ENCODE results near the gene STK32C.

STK32C gene

DNA sequence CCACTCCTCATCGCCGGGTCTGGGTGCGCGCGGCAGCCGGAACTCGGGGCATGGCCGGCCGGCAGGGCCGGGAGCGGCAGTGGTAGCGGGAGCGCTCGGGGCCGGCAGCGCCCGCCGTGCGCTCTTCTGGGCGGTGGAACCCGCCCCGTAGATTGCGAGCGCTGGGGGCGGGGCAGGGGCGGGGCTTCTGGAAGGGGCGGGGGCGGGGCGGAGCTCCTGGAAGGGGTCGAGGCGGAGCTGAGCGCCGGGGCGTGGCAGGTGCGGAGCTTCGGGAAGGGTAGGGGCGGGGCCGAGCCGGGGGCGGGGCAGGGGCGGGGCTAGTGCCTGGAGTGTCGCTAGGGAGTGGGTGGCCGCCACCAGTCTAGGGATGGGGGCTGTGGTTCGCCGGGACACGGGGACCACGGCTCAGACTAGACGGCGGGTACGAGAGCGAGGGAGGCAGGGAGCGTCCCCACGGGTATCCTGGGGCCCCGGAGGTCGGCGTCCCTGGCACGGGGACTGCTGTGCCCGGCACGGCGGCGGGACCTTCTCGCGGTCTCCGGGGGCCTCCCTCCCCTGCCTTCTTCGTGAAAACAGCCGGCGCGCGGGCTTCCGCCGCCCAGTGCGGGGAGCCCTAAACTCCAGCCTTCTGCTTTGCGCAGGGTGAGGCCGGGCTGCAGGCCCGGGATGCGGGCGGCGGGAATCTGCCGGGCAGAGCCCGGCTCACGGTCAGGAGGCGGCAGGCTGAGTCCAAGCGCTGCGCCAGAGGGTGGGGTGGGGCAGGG, at the start of gene STK32C:
Gene STK32C, minus strand, starts transcription at position 128 of the 764 bp plus-strand sequence. Its CDS starts 117 bp downstream, at position 11.
- DNase-seq (ENCODE audit: low read depth): peak; percentile 91

DNA sequence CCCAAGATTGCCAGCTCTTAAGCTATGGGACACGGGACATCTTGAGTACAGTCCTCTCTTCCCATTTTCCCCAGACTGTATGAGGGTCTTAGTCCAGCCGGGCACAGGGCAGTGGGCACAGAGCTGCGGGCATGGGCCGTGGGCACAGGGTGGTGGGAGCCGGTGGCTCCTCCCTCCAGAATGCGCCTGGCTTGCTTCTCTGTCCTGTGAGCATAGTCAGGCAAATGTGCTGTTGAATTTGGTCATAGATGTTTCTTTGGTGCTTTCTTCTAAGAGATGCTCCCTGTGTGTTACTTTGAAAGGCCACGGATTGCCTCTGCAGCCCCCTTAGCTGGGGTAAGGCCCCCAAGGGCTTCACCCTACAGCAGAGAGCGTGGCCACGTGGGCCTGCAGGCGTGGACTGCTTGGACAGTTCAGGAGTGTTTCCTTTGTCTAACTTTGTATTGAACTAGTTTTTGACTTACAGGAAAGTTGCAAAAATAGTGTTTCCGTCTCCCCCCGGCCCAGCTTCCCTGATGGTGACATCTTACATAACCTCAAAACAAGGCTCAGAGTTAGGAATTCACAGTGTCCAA, 49.0 kb upstream of the STK32C start:
- no peak for DNase-seq (ENCODE audit: low read depth)

DNA sequence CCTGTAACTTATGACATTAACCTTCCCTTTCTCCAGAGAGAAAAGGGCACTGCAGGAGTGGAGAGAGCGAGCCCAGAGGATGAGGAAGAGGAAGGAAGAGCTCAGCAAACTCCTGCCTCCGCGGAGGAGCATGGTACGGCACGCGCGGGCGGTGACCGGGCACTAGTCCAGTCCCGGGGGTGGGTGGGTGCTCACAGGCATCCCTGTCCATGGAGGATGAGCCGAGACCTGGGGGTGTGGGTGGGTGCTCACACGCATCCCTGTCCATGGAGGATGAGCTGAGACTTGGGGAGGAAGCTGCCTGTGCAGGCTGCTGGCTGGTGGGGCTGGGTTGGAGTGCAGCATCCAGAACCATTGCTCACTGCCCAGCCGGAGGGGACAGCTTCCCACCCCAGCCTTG, 48.0 kb upstream of the STK32C start:
- DNase-seq (ENCODE audit: low read depth): no peak

DNA sequence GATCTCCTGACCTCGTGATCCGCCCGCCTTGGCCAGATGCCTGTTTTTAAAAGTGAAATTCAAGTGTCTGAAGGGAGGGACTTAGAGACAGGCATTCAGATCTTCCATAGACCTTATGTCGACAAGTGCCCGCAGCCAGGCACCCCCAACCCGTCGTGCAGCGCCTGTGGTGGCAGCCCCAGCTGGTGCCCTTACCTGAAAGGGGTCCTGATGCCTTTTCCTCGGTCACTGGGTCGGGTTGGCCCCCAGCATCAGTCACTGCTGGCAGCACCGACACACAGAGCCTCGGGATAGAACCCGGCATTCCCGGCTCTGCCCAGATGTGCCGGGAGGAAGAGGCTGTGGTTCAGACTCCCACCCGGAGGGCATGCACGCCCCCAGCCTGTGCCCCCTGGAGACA, 47.5 kb upstream of the STK32C start:
- no peak for DNase-seq (ENCODE audit: low read depth)

DNA sequence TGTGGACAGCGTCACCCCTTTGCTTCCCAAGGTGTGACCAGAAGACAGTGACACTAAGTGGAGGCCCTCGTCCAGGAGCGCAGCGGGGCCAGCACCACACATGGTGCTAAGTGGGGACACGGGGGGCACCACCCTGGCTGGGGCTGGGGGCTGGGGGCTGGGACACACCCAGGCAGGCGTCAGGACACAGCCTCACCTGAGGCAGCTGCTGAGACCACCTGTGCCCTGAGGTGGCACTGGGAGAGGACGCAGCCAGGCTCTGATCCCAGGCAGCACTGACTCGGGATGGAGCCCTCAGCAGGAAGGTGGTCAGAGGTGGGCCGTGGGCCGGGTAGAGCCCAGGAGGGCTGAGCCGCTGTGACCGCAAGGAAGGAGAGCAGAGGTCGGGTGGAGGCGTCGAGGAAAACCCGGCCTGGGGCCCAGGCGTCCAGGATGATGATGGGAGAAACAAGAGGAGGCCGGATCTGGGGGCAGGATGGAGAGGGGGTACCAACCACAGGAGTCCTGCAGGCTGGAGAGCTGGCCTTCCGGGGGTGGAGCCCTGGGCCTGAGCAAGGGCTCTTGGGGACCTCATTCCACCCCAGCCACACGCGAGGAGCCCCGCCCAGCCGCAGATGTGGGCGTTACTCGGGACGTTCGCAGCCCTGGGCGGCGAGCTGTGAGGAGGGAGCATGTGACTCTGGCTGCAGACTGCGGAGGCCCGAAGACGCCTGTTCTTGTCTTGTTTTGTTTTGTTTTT, 46.8 kb upstream of the STK32C start:
- DNase-seq (ENCODE audit: low read depth): no peak

DNA sequence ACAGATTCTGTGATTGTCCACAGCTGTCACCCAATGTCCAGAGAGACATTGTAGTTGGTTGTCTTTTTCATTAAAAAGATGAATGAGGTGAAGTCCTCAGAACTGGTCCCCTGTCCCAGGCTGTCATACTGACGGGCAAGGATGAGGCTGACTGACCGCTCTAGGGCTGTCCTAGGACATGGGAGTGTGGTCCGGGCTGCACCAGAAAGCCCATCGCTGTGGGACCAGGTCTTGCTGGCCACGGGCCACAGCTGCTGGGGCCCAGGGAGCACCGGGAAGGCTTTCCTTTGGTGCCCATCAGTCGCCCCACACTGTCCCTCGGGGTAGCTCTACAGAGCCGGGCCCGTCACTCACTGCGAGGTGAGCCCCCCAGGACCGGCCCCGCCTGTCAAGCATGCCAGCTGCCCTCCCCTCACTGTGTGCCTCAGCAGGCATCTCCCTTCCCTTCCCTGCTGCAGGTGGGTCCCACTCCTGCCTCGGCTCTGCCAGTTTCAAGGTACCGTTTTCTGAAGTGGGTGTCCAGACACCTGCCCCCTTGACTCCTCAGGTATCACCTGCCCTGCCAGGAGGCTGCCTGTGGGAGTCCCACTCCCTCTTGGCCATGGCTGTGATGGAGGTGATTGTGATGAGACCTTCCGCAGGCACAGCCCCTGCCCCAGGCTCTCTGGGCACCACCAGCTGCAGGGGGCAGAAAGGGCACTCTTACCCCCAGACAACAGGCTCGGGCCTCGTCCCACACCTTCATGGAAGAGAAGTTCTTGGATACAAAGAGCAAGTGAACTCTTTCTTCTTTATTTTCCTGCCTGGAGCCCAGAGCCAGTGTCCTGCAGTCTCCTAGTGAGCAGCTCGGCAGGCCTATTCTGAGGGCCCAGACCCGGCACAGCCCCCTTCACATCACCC, 46.0 kb upstream of the STK32C start:
- no peak for DNase-seq (ENCODE audit: low read depth)

DNA sequence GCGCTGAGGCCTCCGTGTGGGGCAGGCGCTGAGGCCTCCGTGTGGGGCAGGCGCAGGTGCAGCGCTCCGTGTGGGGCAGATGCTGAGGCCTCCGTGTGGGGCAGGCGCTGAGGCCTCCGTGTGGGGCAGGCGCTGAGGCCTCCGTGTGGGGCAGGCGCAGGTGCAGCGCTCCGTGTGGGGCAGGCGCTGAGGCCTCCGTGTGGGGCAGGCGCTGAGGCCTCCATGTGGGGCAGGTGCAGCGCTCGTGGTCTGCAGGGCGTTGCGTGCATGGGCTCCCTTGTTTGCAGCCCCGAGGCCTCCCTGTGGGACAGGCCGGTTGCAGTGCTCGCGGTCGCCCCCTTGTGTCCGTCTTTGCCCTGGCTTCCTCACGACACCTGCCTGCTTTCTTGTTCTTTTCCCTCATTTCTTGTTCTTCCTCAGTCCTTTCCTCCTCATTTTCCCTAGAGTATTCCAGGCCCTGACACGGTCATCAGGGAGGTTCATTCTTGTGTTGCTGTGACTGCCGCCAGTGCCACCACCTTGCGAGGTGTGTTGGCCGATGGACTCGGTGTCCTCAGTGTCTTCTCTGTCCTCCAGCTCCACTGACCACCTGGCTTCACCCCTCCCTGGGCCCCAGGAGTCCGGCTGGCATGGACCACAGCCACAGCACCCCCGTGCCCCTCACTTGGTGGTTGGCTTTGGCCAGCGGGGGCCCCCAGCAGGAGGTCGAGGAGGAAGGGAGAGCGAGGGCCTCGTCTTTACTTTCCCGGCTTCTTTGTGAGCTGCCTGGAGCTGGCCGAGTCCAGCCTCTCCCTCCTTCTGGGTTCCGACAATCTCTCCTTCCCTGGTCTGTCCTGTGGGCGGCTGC, 44.9 kb upstream of the STK32C start:
- peak; percentile 58 for DNase-seq (ENCODE audit: low read depth)

DNA sequence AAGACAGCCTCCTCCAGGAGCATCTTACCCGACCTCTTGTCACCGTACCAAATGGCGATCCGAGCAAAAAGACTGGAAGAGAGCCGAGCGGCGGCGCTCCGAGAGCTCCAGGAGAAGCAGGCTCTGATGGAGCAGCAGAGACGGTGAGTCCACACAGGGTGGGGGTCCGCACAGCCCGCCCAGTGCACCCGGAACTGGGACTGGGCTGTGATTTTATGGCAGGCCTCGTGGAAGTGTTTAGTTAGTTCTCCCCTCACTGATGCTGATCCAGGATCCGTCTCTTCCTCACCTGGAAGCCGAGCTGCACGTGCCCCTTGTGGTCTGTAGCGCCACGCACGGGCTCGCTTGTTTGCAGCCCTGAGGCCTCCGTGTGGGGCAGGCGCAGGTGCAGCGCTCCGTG, 43.9 kb upstream of the STK32C start:
- no peak for DNase-seq (ENCODE audit: low read depth)

DNA sequence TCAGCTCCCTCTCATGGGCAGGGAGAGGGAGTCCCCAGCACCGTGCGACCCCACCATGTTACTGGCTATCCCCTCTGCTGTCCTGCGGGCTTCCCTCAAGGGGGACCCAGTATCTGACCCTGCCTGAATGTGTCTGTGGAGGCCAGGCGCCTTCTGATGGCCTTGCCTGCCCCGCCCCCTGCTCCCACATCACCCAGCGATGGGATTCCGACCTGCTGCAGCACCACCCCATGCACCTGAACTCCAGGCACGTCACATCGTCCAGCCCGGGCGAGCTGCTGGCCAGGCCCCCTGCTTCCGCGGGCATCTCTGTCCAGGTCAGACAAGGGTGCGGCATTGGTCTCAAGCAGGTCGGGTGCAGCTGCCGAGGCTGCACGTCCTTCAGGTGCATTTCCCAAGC, 43.2 kb upstream of the STK32C start:
- DNase-seq (ENCODE audit: low read depth): no peak

DNA sequence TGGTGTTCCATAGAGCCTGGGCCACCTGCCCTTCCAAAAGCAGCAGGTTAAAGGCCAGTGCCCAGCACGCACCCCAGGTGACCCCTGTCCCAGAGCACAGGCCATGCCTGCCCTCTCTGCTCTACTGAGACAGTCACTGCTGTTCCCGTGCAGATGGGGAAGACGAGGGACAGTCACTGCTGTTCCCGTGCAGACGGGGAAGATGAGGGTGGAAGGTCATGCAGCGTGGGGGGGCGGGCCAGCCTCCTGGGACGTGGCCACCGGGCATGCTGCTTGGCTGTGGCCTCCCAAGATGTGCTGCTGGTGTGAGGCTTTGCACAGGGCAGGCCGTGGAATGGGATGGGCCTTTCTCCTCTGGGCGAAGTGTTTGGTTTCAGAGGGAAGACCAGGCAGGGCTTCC, 42.6 kb upstream of the STK32C start:
- DNase-seq (ENCODE audit: low read depth): no peak

DNA sequence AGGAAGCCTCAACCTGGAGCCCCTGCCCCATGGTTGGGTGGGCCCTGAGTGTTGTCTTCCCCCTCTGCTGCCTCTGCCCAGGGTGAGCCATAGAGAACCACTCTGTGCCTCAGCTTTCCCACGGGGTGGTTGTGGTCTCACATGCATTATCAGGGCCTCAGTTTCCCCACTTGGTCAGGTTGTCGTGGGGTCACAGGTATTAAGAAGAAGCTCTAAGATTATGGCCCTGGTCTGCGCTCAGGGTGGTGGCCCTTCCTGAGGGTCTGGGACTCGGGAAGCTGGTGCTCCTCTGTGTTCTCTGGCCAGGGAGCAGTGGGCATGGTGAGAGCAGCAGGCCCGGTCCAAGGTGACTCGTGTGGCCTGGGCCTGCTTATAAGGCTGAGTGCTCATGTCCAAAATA, 42.0 kb upstream of the STK32C start:
- no peak for DNase-seq (ENCODE audit: low read depth)

DNA sequence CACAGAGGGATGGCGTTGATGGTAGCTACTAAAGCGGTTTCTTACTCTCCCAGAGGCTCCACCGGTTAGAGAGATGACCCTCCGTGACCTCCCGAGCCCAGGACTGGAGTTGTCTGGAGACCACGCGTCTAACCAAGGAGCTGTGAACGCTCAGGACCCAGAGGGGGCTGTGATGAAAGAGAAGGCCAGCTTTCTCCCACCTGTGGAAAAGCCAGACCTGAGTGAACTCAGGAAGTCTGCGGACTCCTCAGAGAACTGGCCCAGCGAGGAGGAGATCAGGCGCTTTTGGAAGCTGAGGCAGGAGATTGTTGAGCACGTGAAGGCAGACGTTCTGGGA, 40.1 kb upstream of the STK32C start:
- DNase-seq (ENCODE audit: low read depth): no peak

DNA sequence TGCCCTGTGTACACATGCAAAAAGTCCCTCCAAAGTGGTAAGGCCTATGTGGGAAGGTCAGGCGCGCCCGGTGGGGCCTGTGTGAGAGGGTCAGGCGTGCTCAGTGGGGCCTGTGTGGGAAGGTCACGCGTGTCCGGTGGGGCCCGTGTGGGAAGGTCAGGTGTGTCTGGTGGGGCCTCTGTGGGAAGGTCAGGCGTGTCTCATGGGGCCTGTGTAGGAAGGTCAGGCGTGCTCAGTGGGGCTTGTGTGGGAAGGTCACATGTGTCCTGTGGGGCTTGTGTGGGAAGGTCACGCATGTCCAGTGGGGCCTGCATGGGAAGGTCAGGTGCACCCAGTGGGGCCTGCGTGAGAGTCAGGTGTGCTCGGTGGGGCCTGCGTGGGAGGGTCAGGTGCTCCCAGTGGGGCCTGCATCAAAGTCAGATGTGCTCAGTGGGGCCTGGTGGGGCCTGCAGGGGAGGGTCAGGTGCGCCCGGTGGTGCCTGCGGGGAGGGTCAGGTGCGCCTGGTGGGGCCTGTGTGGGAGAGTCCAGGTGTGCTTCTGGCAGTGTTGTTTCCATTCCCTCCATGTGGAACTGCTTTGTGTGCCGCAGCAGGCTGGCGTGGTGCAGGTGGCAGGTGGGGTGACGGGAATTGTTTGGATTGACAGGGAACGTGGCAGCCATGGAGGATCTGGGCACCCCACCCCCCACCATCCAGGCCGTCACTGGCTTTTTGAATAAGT, 39.6 kb upstream of the STK32C start:
- DNase-seq (ENCODE audit: low read depth): no peak

DNA sequence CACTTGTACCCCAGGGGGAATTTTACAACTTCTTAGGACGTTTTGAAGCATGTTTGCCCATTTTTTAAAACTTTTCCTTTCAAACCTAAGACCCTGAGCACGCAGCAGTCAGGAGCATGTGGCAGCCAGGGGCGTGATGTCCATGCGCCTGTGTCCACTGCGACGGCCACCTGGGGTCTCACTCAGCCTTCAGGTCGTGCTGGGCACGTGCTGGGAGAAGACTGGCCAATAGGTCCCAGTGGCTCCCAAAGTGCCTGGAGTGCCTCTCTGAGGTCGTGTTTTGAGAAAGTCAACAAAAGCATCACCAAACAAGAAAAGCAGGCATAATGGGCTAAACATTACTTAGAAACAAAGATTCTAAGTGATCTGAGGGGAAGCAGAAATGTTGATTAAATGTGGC, 39.1 kb upstream of the STK32C start:
- DNase-seq (ENCODE audit: low read depth): no peak

DNA sequence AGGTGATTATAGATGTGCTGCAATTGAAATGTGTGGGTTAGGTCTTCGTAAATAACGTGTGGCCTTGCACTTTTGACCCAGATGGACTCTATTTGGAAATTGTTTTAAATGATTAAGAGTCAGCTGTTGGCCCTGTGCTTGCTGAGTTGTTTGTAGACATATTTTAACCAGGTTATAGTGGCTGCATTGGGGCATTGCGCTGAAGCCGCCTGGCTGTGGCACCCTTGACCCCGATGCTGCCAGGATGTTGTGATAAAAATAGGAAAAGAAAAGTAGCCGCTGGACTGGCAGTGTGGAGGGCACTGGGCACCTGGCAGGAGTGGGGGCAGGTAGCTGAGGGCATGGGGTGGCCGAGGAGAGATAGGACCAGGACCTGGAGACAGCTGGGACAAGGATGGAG, 37.6 kb upstream of the STK32C start:
- no peak for DNase-seq (ENCODE audit: low read depth)

DNA sequence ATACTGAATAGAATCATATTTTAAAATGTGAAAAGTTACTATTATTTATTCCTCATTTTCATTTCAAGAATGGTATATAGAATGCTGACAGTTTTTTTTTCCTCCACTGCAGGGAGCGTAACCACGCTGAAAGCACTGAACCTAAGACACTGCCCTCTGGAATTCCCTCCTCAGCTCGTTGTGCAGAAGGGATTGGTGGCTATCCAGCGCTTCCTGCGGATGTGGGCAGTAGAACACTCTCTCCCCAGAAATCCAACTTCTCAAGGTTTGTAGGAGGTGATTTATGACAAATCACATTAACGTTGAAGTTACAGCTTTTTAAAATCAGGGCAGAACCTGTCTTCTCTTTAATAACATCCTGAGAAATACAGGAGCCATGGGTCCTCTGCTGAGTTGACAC, 36.6 kb upstream of the STK32C start:
- DNase-seq (ENCODE audit: low read depth): no peak

DNA sequence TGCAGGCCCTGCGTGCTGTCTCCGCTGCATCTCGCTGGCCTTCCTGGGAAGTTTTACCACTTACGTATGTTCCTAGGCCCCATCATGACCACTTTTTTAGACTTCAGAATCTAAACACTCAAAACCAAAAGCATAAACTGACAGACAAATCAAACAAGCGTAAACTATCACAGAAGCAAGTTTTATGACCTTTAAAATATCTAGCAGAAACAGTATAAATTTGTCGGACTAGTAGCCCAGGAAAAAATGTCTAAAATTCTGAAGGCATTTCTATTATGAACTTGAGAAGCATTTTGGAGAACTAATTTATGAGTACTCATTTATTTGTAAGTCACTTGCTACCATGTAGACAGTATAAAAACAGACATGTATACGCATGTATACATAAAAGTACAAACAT, 34.8 kb upstream of the STK32C start:
- no peak for DNase-seq (ENCODE audit: low read depth)

DNA sequence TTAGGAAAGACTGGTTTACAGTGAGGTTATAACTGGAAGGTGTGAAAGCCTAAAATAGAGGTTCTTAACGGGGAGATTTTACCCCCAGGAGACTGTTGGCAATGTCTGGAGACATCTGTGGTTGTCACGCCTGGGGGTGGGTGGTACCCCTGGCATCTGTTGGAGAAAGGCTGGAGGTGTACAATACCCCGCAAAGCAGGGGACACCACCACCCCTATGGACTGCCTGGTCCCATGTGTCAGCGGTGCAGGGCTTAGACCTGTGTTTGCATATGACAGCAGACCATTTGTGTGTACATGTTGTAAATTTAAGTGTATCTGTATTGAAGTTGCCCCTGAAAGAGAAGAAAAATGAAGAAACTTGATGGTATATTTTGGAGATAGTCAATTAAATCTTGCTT, 34.0 kb upstream of the STK32C start:
- DNase-seq (ENCODE audit: low read depth): no peak

DNA sequence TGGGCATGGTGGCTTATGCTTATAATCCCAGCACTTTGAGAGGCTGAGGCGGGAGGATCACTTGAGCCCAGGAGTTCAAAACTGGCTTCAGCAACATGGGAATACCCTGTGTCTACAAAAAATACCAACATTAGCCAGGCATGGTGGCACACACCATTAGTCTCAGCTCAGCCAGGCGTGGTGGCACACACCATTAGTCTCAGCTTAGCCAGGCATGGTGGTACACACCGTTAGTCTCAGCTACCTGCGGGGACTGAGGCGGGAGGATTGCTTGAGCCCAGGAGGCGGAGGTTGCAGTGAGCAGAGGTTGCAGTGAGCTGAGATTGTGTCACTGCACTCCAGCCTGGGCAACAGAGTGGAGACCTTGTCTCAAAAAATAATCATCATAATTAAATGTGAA, 33.3 kb upstream of the STK32C start:
- no peak for DNase-seq (ENCODE audit: low read depth)

DNA sequence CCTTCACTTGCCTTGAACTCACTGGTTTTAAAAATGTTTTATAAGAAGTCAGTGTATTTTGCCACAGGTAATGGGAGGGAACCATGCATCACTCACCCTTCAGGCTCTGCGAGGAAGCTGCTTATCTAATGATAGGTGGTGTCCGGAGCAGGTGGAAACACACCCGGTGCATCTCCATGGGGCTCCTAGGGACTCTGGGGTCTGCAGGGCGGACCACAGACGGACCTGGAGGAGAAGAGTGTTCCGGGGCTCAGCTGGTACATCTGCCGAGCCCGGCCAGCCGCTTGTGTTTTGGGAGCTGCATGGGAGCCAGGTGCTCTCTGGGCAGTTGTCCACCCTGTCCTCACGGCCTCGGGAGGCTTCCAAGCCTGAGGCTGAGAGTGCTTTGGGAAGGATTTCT, 31.5 kb upstream of the STK32C start:
- no peak for DNase-seq (ENCODE audit: low read depth)

DNA sequence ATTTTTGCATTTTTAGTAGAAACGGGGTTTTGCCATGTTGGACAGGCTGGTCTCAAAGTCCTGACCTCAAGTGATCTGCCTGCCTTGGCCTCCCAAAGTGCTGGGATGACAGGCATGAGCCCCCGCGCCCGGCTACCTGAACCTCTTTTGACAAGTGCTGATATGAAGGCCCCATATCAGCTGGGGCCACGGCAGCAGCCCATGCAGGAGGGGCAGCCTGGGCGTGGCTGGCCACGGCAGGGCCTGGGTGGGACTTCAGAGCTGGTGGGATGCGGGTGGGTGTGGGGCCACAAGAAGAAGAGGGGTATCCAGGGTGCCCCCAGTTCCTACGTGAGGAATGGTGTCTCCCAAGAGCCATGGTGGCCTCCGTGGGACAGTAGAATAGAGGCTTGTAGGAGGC, 31.1 kb upstream of the STK32C start:
- DNase-seq (ENCODE audit: low read depth): no peak
